Heart left ventricle (tissue), 16 donors: ENCODE data around the gene CA14. TPM values are rescaled to one million over a fixed set of nuclear protein-coding genes. Genes with fewer than 3 reads are reported as not detected.

Source experiments
- ATAC-seq, 4 donors: fragments of 200-7000 bp; cut with Tn5 transposase; one replicate each; pipeline ENCODE4 v1.9.1; 2020 to 2022; ENCODE audit warnings: moderate library complexity in 4 of 4, mild to moderate bottlenecking in 3 of 4, moderate number of reproducible peaks in 1 of 4
- DNase-seq, 5 donors: peaks; one replicate each; pipeline ENCODE4 v3.0.0-alpha.2; 2020
- H3K27ac ChIP-seq, 12 donors: fragments of 200-600 bp; sonication (generic) in 4 of 12; one replicate each; pipeline versions ENCODE4 v1.5.0 to v1.8.0; 2016 to 2022; ENCODE audit warnings: mild to moderate bottlenecking in 2 of 12
- H3K27me3 ChIP-seq, 9 donors: fragments of 200-600 bp; sonication (generic) in 2 of 9; one replicate each; pipeline versions ENCODE4 v1.5.1 to v1.8.0; 2016 to 2022; ENCODE audit warnings: mild to moderate bottlenecking in 3 of 9
- H3K36me3 ChIP-seq, 9 donors: fragments of 200-600 bp; sonication (generic) in 2 of 9; one replicate each; pipeline versions ENCODE4 v1.5.0 to v1.8.0; 2018 to 2022; ENCODE audit warnings: mild to moderate bottlenecking in 2 of 9
- H3K4me1 ChIP-seq, 12 donors: fragments of 200-600 bp; sonication (generic) in 4 of 12; one replicate each; pipeline versions ENCODE4 v1.5.0 to v1.8.0; 2016 to 2022; ENCODE audit warnings: mild to moderate bottlenecking in 3 of 12
- H3K4me3 ChIP-seq, 12 donors: fragments of 200-600 bp; sonication (generic) in 4 of 12; one replicate each; pipeline versions ENCODE4 v1.5.0 to v1.8.0; 2017 to 2022; ENCODE audit warnings: mild to moderate bottlenecking in 9 of 12, moderate library complexity in 4 of 12
- H3K9me3 ChIP-seq, 12 donors: fragments of 200-600 bp; sonication (generic) in 4 of 12; one replicate each; pipeline versions ENCODE4 v1.5.0 to v1.8.0; 2016 to 2022; ENCODE audit warnings: mild to moderate bottlenecking in 1 of 12
- CTCF ChIP-seq, 12 donors: fragments of 200-600 bp; sonication (generic) in 4 of 12; IDR thresholded peaks; one replicate each; pipeline versions ENCODE4 v1.5.0 to v1.8.0; 2018 to 2022; ENCODE audit warnings: antibody characterized with exemption in 12 of 12, mild to moderate bottlenecking in 5 of 12
- POLR2A ChIP-seq, 2 donors: fragments of 450-650 bp; IDR thresholded peaks; one replicate each; pipeline ENCODE4 v1.6.1; 2017; ENCODE audit warnings: antibody characterized with exemption in 2 of 2, mild to moderate bottlenecking in 2 of 2, moderate library complexity in 2 of 2
- WGBS, 4 donors: extraction: QIAGEN DNeasy Blood & Tissue Kit in 2 of 4; methylation state at CpG; one replicate each; pipeline versions ENCODE4 v1.1.5 to v1.1.7; 2013 to 2018; 5-methylcytosine and 5-hydroxymethylcytosine counted together
- intact Hi-C, 10 donors: fragments of 100-400 bp; cut with DNase I; formaldehyde crosslinking; loops; one replicate each; pipeline versions ENCODE4 v1.11.1 to v1.14.2; 2022
- polyA plus RNA-seq, 2 donors: library from polyadenylated mRNA; stranded (reverse); fragments of 200-250 nt; gene quantifications; one replicate each; pipeline ENCODE4 v1.2.3, GENCODE V29; 2013
- total RNA-seq, 9 donors: library from RNA; depleted of rRNA in 2 of 9; stranded (reverse); fragments of >200 nt in 2 of 9; fragmentation: NEBNext Ultra II Directional in 3 of 9; extraction: Animal tissue kit (Norgen Biotek cat#: 25700) in 3 of 9; gene quantifications; one replicate each; pipeline versions ENCODE4 v1.1.0 to v1.2.4, GENCODE V29; 2016 to 2023
- donor health status: ischemic (EF 13 %, LVEDD 7.1; RV severe dilation, severe dysfunction).
- donor health status: healthy with polysubstance abuse.
- donor health status: DM: no; HTN: yes; CAD: no.
- donor health status: DM: no; HTN: no; CAD: no.
- donor health status: ischemic (EF 25% LVEDD 6.9; RV normal size, moderate dysfunction).
- donor health status: ischemic (EF 25% LVEDD 5.7; RV mildly dilated, moderate dysfunction).
- donor health status: healthy.
- donor health status: DM: yes; HTN: yes; CAD: no.
- donor health status: ischemic (EF 35%, LVEDD 5.7; RV mildly dilated, moderate dysfunction).
- donor health status: nonischemic (EF 11% LVEDD 7.7; RV severe dilation, severe dysfunction).
- donor health status: DM: yes; HTN: yes; CAD: no.
- donor health status: PGD.
- donor health status: ischemic (EF 29% LVEDD 5.4; RV normal size, mild dysfunction).
- donor health status: nonischemic (EF 23%, LVEDD 6.1; RV moderate dilation, normal function).

The CA14 gene
- total and polyA plus RNA-seq, 11 donors: 0.56 to 22.2 (median 4.2) TPM

- 90 to 93% (median 92%) methylated on average over 1 of the region's 1 CpG for WGBS, 4 donors
- ATAC-seq: no peak
- TF ChIP-seq CTCF (IDR thresholded peaks at IDR 0.05) (no peak), POLR2A (IDR thresholded peaks at IDR 0.05) (no peak)
- no peaks in the 10 kb centered on the region for H3K9me3 ChIP-seq
- intact Hi-C loops: no loop called here
- H3K27me3 ChIP-seq: no peaks in the 10 kb centered on the region
- peaks cover 0 to 17% (median 6%) of the 10 kb centered on the region in 12 donors for H3K4me1 ChIP-seq
- peaks cover 0 to 47% (median 17%) of the 10 kb centered on the region in 9 donors for H3K36me3 ChIP-seq
- no peak overlapping the region for H3K27ac ChIP-seq
- no peak overlapping the region for H3K4me3 ChIP-seq
- DNase-seq: no peak
These were observed 30.8 kb downstream of the CA14 start for GRCh38 chr1:150288382-150288781.

GRCh38 chr1:150288822-150289221, 31.2 kb downstream of the CA14 start:
- H3K9me3 ChIP-seq: no peaks in the 10 kb centered on the region
- no peak for ATAC-seq
- WGBS, 4 donors: 82 to 88% (median 88%) methylated on average over 4 of the region's 4 CpGs
- no peak for TF ChIP-seq CTCF (IDR thresholded peaks at IDR 0.05)
- no peak for TF ChIP-seq POLR2A (IDR thresholded peaks at IDR 0.05)
- H3K4me1 ChIP-seq: peaks cover 0 to 14% (median 6%) of the 10 kb centered on the region in 12 donors
- H3K27me3 ChIP-seq: no peaks in the 10 kb centered on the region
- intact Hi-C loops: no loop called here
- H3K4me3 ChIP-seq: no peak overlapping the region
- peaks cover 0 to 47% (median 17%) of the 10 kb centered on the region in 9 donors for H3K36me3 ChIP-seq
- no peak for DNase-seq
- H3K27ac ChIP-seq: no peak overlapping the region

GRCh38 chr1:150293433-150294253, 36.1 kb downstream of the CA14 start, which contains the start of gene MRPS21:
Gene MRPS21, plus strand, starts transcription at chr1:150293861. Its CDS starts 506 bp downstream, at chr1:150294367.
- ATAC-seq (peak; percentile 95 to 99 (median 98)), DNase-seq (peak; percentile 90 to 93 (median 92))
- peak in 1 of 2 donors; percentile 53 for TF ChIP-seq POLR2A (IDR thresholded peaks at IDR 0.05)
- no peak for TF ChIP-seq CTCF (IDR thresholded peaks at IDR 0.05)
- Histone ChIP-seq H3K9me3 (no peaks in the 10 kb centered on the region), H3K4me1 (peaks cover 0 to 22% (median 9%) of the 10 kb centered on the region in 12 donors), H3K27me3 (no peaks in the 10 kb centered on the region), H3K4me3 (peak within 1 kb of the TSS; percentile 53 to 83 (median 76)), H3K36me3 (peaks cover 0 to 40% (median 32%) of the 10 kb centered on the region in 9 donors), H3K27ac (peak within 1 kb of the TSS; percentile 39 to 88 (median 86))
- 5 to 10% (median 6%) methylated on average over 43 of the region's 43 CpGs for WGBS, 4 donors
- intact Hi-C loops: no loop called here

GRCh38 chr1:150295476-150295875, 37.9 kb downstream of the CA14 start:
- Histone ChIP-seq H3K27me3 (no peaks in the 10 kb centered on the region), H3K4me3 (no peak overlapping the region), H3K36me3 (peaks cover 0 to 55% (median 51%) of the 10 kb centered on the region in 9 donors), H3K4me1 (peaks cover 0 to 22% (median 9%) of the 10 kb centered on the region in 12 donors), H3K9me3 (no peaks in the 10 kb centered on the region), H3K27ac (no peak overlapping the region)
- no peak for DNase-seq
- ATAC-seq: no peak
- TF ChIP-seq CTCF (IDR thresholded peaks at IDR 0.05) (no peak), POLR2A (IDR thresholded peaks at IDR 0.05) (no peak)
- intact Hi-C loops: no loop called here
- 92 to 94% (median 93%) methylated on average over 2 of the region's 2 CpGs for WGBS, 4 donors
